ENCODE results near the gene LARP1.
"Not testable (repeated sequence)": the region's sequence is repeated elsewhere in the genome, so short reads cannot be mapped to it uniquely, and the experiment has no call there.

LARP1 gene

GRCh38 chr5:154829181-154829588 is 74.0 kb downstream of the LARP1 start:
- DNase-seq (ENCODE audit: low read depth), result no peak

- DNase-seq (ENCODE audit: low read depth), result no peak
Measured at GRCh38 chr5:154829589-154830218, 74.5 kb downstream of the LARP1 start.

GRCh38 chr5:154830219-154830595 is 75.0 kb downstream of the LARP1 start:
- no peak for DNase-seq (ENCODE audit: low read depth)

GRCh38 chr5:154830596-154830995 is 75.4 kb downstream of the LARP1 start:
- no peak for DNase-seq (ENCODE audit: low read depth)

- no peak for DNase-seq (ENCODE audit: low read depth)
Measured at GRCh38 chr5:154831451-154831850, 76.3 kb downstream of the LARP1 start.

GRCh38 chr5:154832804-154833203 is 77.6 kb downstream of the LARP1 start:
- DNase-seq (ENCODE audit: low read depth), result not testable (repeated sequence)

- DNase-seq (ENCODE audit: low read depth), result no peak
Measured at GRCh38 chr5:154834053-154834452, 78.9 kb downstream of the LARP1 start.

- not testable (repeated sequence) for DNase-seq (ENCODE audit: low read depth)
Measured at GRCh38 chr5:154835701-154836052, 80.5 kb downstream of the LARP1 start.

GRCh38 chr5:154836225-154836624 is 81.0 kb downstream of the LARP1 start:
- DNase-seq (ENCODE audit: low read depth), result no peak

GRCh38 chr5:154837009-154837901 is 82.1 kb downstream of the LARP1 start:
- DNase-seq (ENCODE audit: low read depth), result no peak

- DNase-seq (ENCODE audit: low read depth), result no peak
Measured at GRCh38 chr5:154840435-154841272, 85.5 kb downstream of the LARP1 start.

- DNase-seq (ENCODE audit: low read depth), result no peak
Measured at GRCh38 chr5:154841273-154841661, 86.1 kb downstream of the LARP1 start.

- no peak for DNase-seq (ENCODE audit: low read depth)
Measured at GRCh38 chr5:154842689-154843530, 87.7 kb downstream of the LARP1 start.

GRCh38 chr5:154844809-154845208 is 89.6 kb downstream of the LARP1 start:
- no peak for DNase-seq (ENCODE audit: low read depth)

GRCh38 chr5:154849264-154849785 is 94.1 kb downstream of the LARP1 start:
- no peak for DNase-seq (ENCODE audit: low read depth)

GRCh38 chr5:154849791-154850201 is 94.6 kb downstream of the LARP1 start:
- DNase-seq (ENCODE audit: low read depth), result peak; percentile 69

GRCh38 chr5:154850255-154851062 is 95.3 kb downstream of the LARP1 start, which contains the start of gene FAXDC2:
FAXDC2 (minus strand) TSS chr5:154850603; CDS start chr5:154838178, 12,425 bp downstream.
- peak; percentile 83 for DNase-seq (ENCODE audit: low read depth)

- no peak for DNase-seq (ENCODE audit: low read depth)
Measured at GRCh38 chr5:154851351-154851750, 96.2 kb downstream of the LARP1 start.

GRCh38 chr5:154857530-154858296 is 102.5 kb downstream of the LARP1 start:
- peak; percentile 98 for DNase-seq (ENCODE audit: low read depth)
